NCI-H345 treated with DMSO at 0.1 percent for 48 hours (cell line): Measurements from ENCODE around the gene PGGHG.
"Not testable (repeated sequence)": the region's sequence is repeated elsewhere in the genome, so short reads cannot be mapped to it uniquely, and the experiment has no call there.

Experiments used
- DNase-seq: peaks from one replicate; lab custom pipeline; 2025; ENCODE audit not compliant: unreplicated experiment; lab: John Stamatoyannopoulos, UW

PGGHG gene

GRCh38 chr11:285021-285893, 3.7 kb upstream of the PGGHG start:
- DNase-seq: no peak

- DNase-seq: no peak
Observed at GRCh38 chr11:285894-286220, 3.1 kb upstream of the PGGHG start.

- DNase-seq: not testable (repeated sequence)
Observed at GRCh38 chr11:286977-287820, 1.7 kb upstream of the PGGHG start.

- DNase-seq: no peak
Observed at GRCh38 chr11:287821-288477, 977 bp upstream of the PGGHG start.

- DNase-seq: no peak
Observed at GRCh38 chr11:289398-289711, 429 bp downstream of the PGGHG start.

- no peak for DNase-seq
Observed at GRCh38 chr11:289712-290620, 1.0 kb downstream of the PGGHG start.

- no peak for DNase-seq
Observed at GRCh38 chr11:290621-291231, 1.8 kb downstream of the PGGHG start.

GRCh38 chr11:291281-292210, 2.6 kb downstream of the PGGHG start:
- no peak for DNase-seq

GRCh38 chr11:292211-293121, 3.5 kb downstream of the PGGHG start:
- DNase-seq: no peak

- DNase-seq: no peak
Observed at GRCh38 chr11:293271-293851, 4.4 kb downstream of the PGGHG start.

GRCh38 chr11:293852-294661, 5.1 kb downstream of the PGGHG start:
- no peak for DNase-seq

- DNase-seq: no peak
Observed at GRCh38 chr11:294780-295179, 5.9 kb downstream of the PGGHG start.

GRCh38 chr11:295351-296170, 6.6 kb downstream of the PGGHG start:
- DNase-seq: no peak

GRCh38 chr11:296171-297050, 7.5 kb downstream of the PGGHG start:
- no peak for DNase-seq

- no peak for DNase-seq
Observed at GRCh38 chr11:297051-297585, 8.2 kb downstream of the PGGHG start.
